Prostate gland (tissue), 2 donors: ENCODE measurements around the gene GSX2. TPM values are rescaled to one million over a fixed set of nuclear protein-coding genes. Genes with fewer than 3 reads are reported as not detected.
A peak's percentile ranks its signal among the peaks of the same experiment; 100 is the strongest.
"Not testable (repeated sequence)": the region's sequence is repeated elsewhere in the genome, so short reads cannot be mapped to it uniquely, and the experiment has no call there.

ENCODE experiments used
- DNase-seq: peaks from one replicate; pipeline ENCODE4 v3.0.0-alpha.2; 2019; ENCODE audit warnings: low spot score
- H3K27ac ChIP-seq, 2 donors: fragments of 200-600 bp; sonication (generic); 2 replicates each; pipeline ENCODE4 v1.5.1; 2017 to 2019
- H3K27me3 ChIP-seq: fragments of 200-600 bp; sonication (generic); replicated peaks from 2 replicates; pipeline ENCODE4 v1.5.1; 2019; ENCODE audit not compliant: insufficient read depth
- H3K36me3 ChIP-seq, 2 donors: fragments of 200-600 bp; sonication (generic); 1 replicate in 1 of 2; 2 replicates in 1 of 2; pipeline versions ENCODE4 v1.5.1 to v1.8.1; 2017 to 2019
- H3K4me1 ChIP-seq: fragments of 200-600 bp; sonication (generic); replicated peaks from 2 replicates; pipeline ENCODE4 v1.5.1; 2019
- H3K4me3 ChIP-seq, 2 donors: fragments of 200-600 bp; sonication (generic); 2 replicates each; pipeline ENCODE4 v1.5.1; 2017 to 2019
- H3K9me3 ChIP-seq: fragments of 200-600 bp; sonication (generic); 2 replicates; pipeline ENCODE4 v1.5.1; 2017
- CTCF ChIP-seq, 4 experiments: fragments of 200-600 bp in 2 of 4; fragments of 450-650 bp in 2 of 4; sonication (generic) in 2 of 4; IDR thresholded peaks; 1 replicate in 3 of 4; 2 replicates in 1 of 4; pipeline ENCODE4 v1.5.1; 2016 to 2019; ENCODE audit warnings: antibody characterized with exemption in 4 of 4, mild to moderate bottlenecking in 2 of 4, moderate library complexity in 2 of 4
- POLR2A ChIP-seq: fragments of 450-650 bp; IDR thresholded peaks from one replicate; pipeline ENCODE4 v1.6.1; 2016; ENCODE audit warnings: antibody characterized with exemption, mild to moderate bottlenecking
- POLR2AphosphoS5 ChIP-seq: sonication (generic); formaldehyde crosslinking; IDR thresholded peaks from one replicate; pipeline ENCODE4 v1.6.1; 2017; ENCODE audit warnings: antibody characterized with exemption
- WGBS: methylation state at CpG from one replicate; pipeline ENCODE4 v1.1.5; 2018; 5-methylcytosine and 5-hydroxymethylcytosine counted together
- intact Hi-C: fragments of 100-400 bp; cut with DNase I; formaldehyde crosslinking; loops from one replicate; pipeline ENCODE4 v1.14.2; 2022
- total RNA-seq, 2 donors: library from RNA; depleted of rRNA; stranded (reverse); fragments of >200 nt; gene quantifications; one replicate each; pipeline ENCODE4 v1.1.0, GENCODE V29; 2016

GSX2 gene
- total RNA-seq, result not detected

GRCh38 chr4:54099748-54100574, at the start of gene GSX2:
Gene GSX2 (plus strand): TSS chr4:54100163. CDS start chr4:54100345, 182 bp downstream.
- H3K4me3 ChIP-seq, result peak within 1 kb of the TSS; percentile 3 to 5
- no peak within 1 kb of the TSS for H3K27ac ChIP-seq
- peaks cover 9% of the 10 kb centered on the region for H3K4me1 ChIP-seq
- H3K36me3 ChIP-seq, result no peaks in the 10 kb centered on the region
- DNase-seq, result no peak
- WGBS, result 1% methylated on average over 66 of the region's 66 CpGs
- peaks cover 57% of the 10 kb centered on the region for H3K27me3 ChIP-seq
- no peak for TF ChIP-seq CTCF (IDR thresholded peaks at IDR 0.05)
- H3K9me3 ChIP-seq, result no peaks in the 10 kb centered on the region
- intact Hi-C loops, result no loop called here

DNA sequence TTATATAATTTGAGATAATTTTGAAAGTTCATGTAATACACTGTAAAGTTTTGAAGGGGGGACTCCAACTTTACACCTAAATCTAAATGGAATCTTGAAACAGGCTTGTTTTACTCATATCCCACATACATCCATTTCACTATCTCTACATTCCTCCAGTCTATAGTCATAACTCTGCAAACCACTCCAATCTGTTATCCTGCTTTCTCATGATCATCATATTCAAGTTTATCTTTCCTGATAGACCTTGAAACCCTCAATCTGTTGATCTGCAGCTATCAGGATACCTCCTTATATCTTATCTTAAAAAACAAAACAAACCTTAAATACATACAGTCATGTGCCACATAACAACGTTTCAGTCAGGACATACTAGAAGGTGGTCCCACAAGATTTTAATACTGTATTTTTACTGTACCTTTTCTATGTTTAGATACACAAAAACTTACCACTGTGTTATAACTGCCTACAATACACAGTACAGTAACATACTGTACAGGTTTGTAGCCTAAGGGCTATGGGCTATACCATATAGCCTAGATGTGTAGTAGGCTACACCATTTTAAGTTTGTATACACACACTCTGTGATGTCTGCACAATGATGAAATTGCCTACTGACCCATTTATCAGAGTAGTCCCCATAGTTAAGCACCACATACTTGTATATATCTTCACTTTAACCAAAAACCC, 49.6 kb upstream of the GSX2 start:
- TF ChIP-seq POLR2A, result no peak
- no peak for TF ChIP-seq CTCF (IDR thresholded peaks at IDR 0.05)
- TF ChIP-seq POLR2AphosphoS5, result no peak
- no peaks in the 10 kb centered on the region for H3K27me3 ChIP-seq
- no peaks in the 10 kb centered on the region for H3K36me3 ChIP-seq
- intact Hi-C loops, result no loop called here
- H3K4me3 ChIP-seq, result no peak overlapping the region
- no peaks in the 10 kb centered on the region for H3K9me3 ChIP-seq
- H3K27ac ChIP-seq, result no peak overlapping the region
- H3K4me1 ChIP-seq, result no peaks in the 10 kb centered on the region
- 19% methylated on average over 1 of the region's 1 CpG for WGBS
- no peak for DNase-seq

DNA sequence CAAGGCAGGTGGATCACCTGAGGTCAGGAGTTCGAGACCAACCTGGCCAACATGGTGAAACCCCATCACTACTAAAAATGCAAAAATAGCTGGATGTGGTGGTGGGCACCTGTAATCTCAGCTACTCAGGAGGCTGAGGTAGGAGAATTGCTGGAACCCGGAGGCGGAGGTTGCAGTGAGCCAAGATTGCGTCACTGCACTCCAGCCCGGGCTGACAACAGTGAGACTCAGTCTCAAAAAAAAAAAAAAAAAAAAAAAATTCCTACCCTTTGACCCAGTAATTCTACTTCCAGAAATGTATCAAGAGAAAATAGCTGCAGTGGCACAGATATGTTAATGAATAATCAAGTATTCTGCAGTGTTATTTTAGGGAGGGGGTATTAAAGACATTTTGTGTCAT, 46.6 kb upstream of the GSX2 start:
- H3K27ac ChIP-seq, intact Hi-C loops, H3K4me3 ChIP-seq, H3K9me3 ChIP-seq, DNase-seq, H3K36me3 ChIP-seq, H3K27me3 ChIP-seq, H3K4me1 ChIP-seq: not testable (repeated sequence)
- WGBS, result 97% methylated on average over 5 of the region's 5 CpGs

DNA sequence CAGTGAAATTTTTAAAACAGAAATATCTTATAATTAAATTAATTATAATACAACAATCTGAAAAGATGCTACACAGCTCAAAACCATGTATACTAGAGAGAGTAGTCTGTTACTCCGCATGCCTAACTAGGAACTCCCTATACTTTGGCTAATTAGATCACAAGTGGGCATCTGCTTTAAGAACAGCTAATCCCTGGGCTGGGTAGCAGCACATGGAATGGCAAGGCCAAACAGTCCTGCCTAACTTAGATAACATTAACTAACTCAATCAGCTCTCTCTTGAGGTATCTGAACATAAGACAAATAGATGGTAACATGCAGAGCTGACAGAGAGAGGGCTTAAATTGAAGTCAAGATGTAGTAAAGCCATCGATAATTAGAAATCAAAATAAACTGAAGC, 45.5 kb upstream of the GSX2 start:
- TF ChIP-seq CTCF (IDR thresholded peaks at IDR 0.05) (no peak), POLR2A (no peak), POLR2AphosphoS5 (no peak)
- Histone ChIP-seq H3K27me3 (no peaks in the 10 kb centered on the region), H3K36me3 (no peaks in the 10 kb centered on the region), H3K4me3 (no peak overlapping the region), H3K27ac (no peak overlapping the region), H3K9me3 (no peaks in the 10 kb centered on the region), H3K4me1 (no peaks in the 10 kb centered on the region)
- intact Hi-C loops, result no loop called here
- 100% methylated on average over 2 of the region's 2 CpGs for WGBS
- no peak for DNase-seq

GRCh38 chr4:54055494-54055893, 44.5 kb upstream of the GSX2 start:
- 95% methylated on average over 1 of the region's 1 CpG for WGBS
- Histone ChIP-seq H3K9me3 (no peaks in the 10 kb centered on the region), H3K27ac (no peak overlapping the region), H3K27me3 (no peaks in the 10 kb centered on the region), H3K4me1 (no peaks in the 10 kb centered on the region), H3K4me3 (no peak overlapping the region), H3K36me3 (no peaks in the 10 kb centered on the region)
- TF ChIP-seq POLR2A (no peak), POLR2AphosphoS5 (no peak), CTCF (IDR thresholded peaks at IDR 0.05) (no peak)
- intact Hi-C loops, result no loop called here
- DNase-seq, result no peak
